Endothelial cell of umbilical vein (primary cell): ENCODE data around the gene DRC1. TPM values are rescaled to one million over a fixed set of nuclear protein-coding genes. Genes with fewer than 3 reads are reported as not detected.

Source experiments
- BruUV-seq: library from RNA; stranded (reverse); fragments of 400-500 nt; replicated peaks from 2 replicates; lab custom pipeline; 2021; lab: Mats Ljungman, UMichigan
- CTCF ChIA-PET: fragments of 300-600, 350-600 bp; sonication (Branson Sonifier 250); formaldehyde crosslinking; loops from one replicate; lab custom pipeline; 2021; ENCODE audit warnings: antibody characterized with exemption, inconsistent platforms; lab: Charles Lee
- POLR2A ChIA-PET: fragments of 300-600, 350-600 bp; sonication (Branson Sonifier 250); formaldehyde crosslinking; loops from one replicate; lab custom pipeline; 2021; ENCODE audit warnings: antibody characterized with exemption, inconsistent platforms; lab: Charles Lee
- DNase-seq: peaks from one replicate; pipeline ENCODE4 v3.0.0-alpha.2; 2011; ENCODE audit warnings: low read depth, low spot score
- FAIRE-seq: peaks from 2 replicates; lab custom pipeline; 2011; peaks lifted over from hg19 to GRCh38; lab: Jason Lieb, UNC
- H2AFZ ChIP-seq: 2 replicates; pipeline ENCODE4 v1.6.0; 2012; ENCODE audit warnings: low read depth, low read length, control low read depth, inconsistent platforms
- H3K27ac ChIP-seq: 2 replicates; pipeline ENCODE4 v1.5.1; 2011; ENCODE audit warnings: low read depth, mild to moderate bottlenecking, control low read depth, low read length, moderate library complexity; ENCODE audit not compliant: insufficient read depth
- H3K27me3 ChIP-seq, 2 experiments: 2 replicates each; pipeline versions ENCODE4 v1.6.0 to v1.6.1; 2011; ENCODE audit warnings: low read length in 2 of 2, mixed read lengths in 1 of 2; ENCODE audit not compliant: control insufficient read depth in 2 of 2, insufficient read depth in 2 of 2
- H3K36me3 ChIP-seq, 2 experiments: 2 replicates in 1 of 2; 3 replicates in 1 of 2; pipeline ENCODE4 v1.5.1; 2011; ENCODE audit warnings: low read length in 2 of 2, mild to moderate bottlenecking in 1 of 2, moderate library complexity in 1 of 2; ENCODE audit not compliant: control insufficient read depth in 2 of 2, insufficient read depth in 2 of 2; ENCODE audit errors: extremely low read depth in 1 of 2
- H3K4me1 ChIP-seq: 3 replicates; pipeline ENCODE4 v1.5.1; 2011; ENCODE audit warnings: mild to moderate bottlenecking, low read length; ENCODE audit not compliant: control insufficient read depth, insufficient read depth; ENCODE audit errors: extremely low read depth
- H3K4me2 ChIP-seq: 2 replicates; pipeline ENCODE4 v1.6.1; 2011; ENCODE audit warnings: low read length, control low read depth, mixed read lengths; ENCODE audit not compliant: insufficient read depth
- H3K4me3 ChIP-seq, 3 experiments: fragments of 200-600 bp in 1 of 3; sonication (generic), shearing (Covaris generic) in 1 of 3; replicated peaks in 1 of 3; 2 replicates each; pipeline ENCODE4 v1.5.1; 2011 to 2016; ENCODE audit warnings: control low read depth in 3 of 3, low read length in 3 of 3, mild to moderate bottlenecking in 2 of 3, inconsistent platforms in 1 of 3, low read depth in 1 of 3, moderate library complexity in 1 of 3; ENCODE audit not compliant: insufficient read depth in 1 of 3
- H3K79me2 ChIP-seq: 2 replicates; pipeline ENCODE4 v1.6.0; 2012; ENCODE audit warnings: low read length, inconsistent platforms; ENCODE audit not compliant: control insufficient read depth, insufficient read depth
- H3K9ac ChIP-seq: replicated peaks from 2 replicates; pipeline ENCODE3; 2011; ENCODE audit warnings: low read length, control low read depth; ENCODE audit not compliant: insufficient read depth; ENCODE audit errors: extremely low read depth
- H3K9me1 ChIP-seq: replicated peaks from 3 replicates; pipeline ENCODE4 v1.6.0; 2011; ENCODE audit warnings: mild to moderate bottlenecking, low read length; ENCODE audit not compliant: control insufficient read depth, insufficient read depth; ENCODE audit errors: extremely low read depth
- H3K9me3 ChIP-seq: replicated peaks from 2 replicates; pipeline ENCODE4 v1.5.1; 2012; ENCODE audit warnings: low read length, inconsistent platforms; ENCODE audit not compliant: control insufficient read depth, insufficient read depth
- H4K20me1 ChIP-seq: replicated peaks from 2 replicates; pipeline ENCODE3; 2011; ENCODE audit warnings: mild to moderate bottlenecking, low read length; ENCODE audit not compliant: control insufficient read depth, insufficient read depth; ENCODE audit errors: extremely low read depth
- FOS ChIP-seq: IDR thresholded peaks from 2 replicates; pipeline ENCODE4 v1.6.1; 2011; ENCODE audit warnings: mild to moderate bottlenecking, low read length, moderate library complexity, borderline replicate concordance; ENCODE audit not compliant: insufficient read depth
- GATA2 ChIP-seq: IDR thresholded peaks from 2 replicates; pipeline ENCODE4 v1.7.0; 2011; ENCODE audit warnings: low read depth, mild to moderate bottlenecking, moderate library complexity, mixed read lengths, low read length; ENCODE audit not compliant: insufficient read length, insufficient read depth
- MYC ChIP-seq: IDR thresholded peaks from one replicate; pipeline ENCODE4 v1.6.1; 2011; ENCODE audit warnings: mild to moderate bottlenecking, low read depth, low read length
- POLR2A ChIP-seq: IDR thresholded peaks from 2 replicates; pipeline ENCODE4 v1.6.1; 2012; ENCODE audit warnings: low read depth, mild to moderate bottlenecking, control low read depth, low read length
- POLR2AphosphoS5 ChIP-seq: IDR thresholded peaks from 2 replicates; pipeline ENCODE4 v1.6.1; 2012; ENCODE audit warnings: low read depth, mild to moderate bottlenecking, control low read depth, low read length, moderate library complexity; ENCODE audit not compliant: insufficient read depth
- dilution Hi-C: fragments of 300-500 bp; cut with MboI; formaldehyde crosslinking; loops from one replicate; pipeline ENCODE4 v1.15.0; 2019; ENCODE audit warnings: low sequenced_read_pairs; ENCODE audit not compliant: extremely low pct_ligation_motif_present
- intact Hi-C: fragments of 100-400 bp; cut with micrococcal nuclease; formaldehyde crosslinking; loops from one replicate; pipeline ENCODE4 v1.10.0; 2022
- polyA plus RNA-seq, 4 experiments: library from polyadenylated mRNA; depleted of rRNA in 3 of 4; stranded (reverse) in 3 of 4; unstranded in 1 of 4; fragments of >200 nt; gene quantifications; 2 replicates each; pipeline versions ENCODE4 v1.2.1 to v1.2.3, GENCODE V29; 2011 to 2012; ENCODE audit warnings: missing spikeins in 1 of 4
- total RNA-seq: library from RNA; stranded (reverse); gene quantifications from 2 replicates; pipeline ENCODE4 v1.2.3, GENCODE V29; 2021
- TF ChIP-seq, protein P1 (sequence below), 2 donors: IDR thresholded peaks; 1 replicate in 1 of 2; 2 replicates in 1 of 2; pipeline ENCODE4 v1.5.1; 2011; ENCODE audit warnings: low read length in 2 of 2, mild to moderate bottlenecking in 2 of 2, moderate library complexity in 2 of 2, control low read depth in 1 of 2, inconsistent platforms in 1 of 2, low read depth in 1 of 2; ENCODE audit not compliant: insufficient read depth in 1 of 2; ENCODE audit errors: extremely low read depth in 1 of 2
- TF ChIP-seq, protein P2 (sequence below): IDR thresholded peaks from 2 replicates; pipeline ENCODE4 v1.6.1; 2011; ENCODE audit not compliant: insufficient read depth, insufficient read length

DRC1 gene
- total and polyA plus RNA-seq, 2 donors (not counting 3 experiments of a cell fraction or from before 2014, with no cell fraction given) = 0.44 TPM; not detected in 1

DNA sequence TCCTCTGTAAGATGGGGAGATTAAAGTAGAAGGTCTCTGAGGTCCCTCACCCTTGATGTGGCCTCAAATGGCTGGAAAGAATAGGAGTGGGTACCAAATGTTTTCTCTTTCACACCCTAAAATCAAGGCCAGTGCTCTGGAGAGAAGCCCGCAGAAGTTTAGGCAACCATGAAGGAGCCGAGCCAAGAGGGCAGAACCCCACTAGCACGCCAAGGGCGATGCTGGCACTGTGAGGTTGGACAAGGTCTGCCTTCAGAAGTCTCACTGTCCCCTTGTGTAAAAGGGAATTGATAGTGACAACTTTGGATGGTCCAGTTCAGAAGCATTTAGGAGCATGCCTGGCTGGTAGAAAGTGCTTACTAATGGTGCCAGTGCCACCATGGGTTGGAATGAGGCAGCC, 92.5 kb downstream of the DRC1 start:
- BruUV-seq = no TSS peak
- FAIRE-seq = no peak
- H3K79me2 ChIP-seq = no peaks in the 10 kb centered on the region

More for the DNA sequence above, 92.5 kb downstream of the DRC1 start:
- H3K4me3 ChIP-seq = no peak overlapping the region
- no peak overlapping the region for H3K27ac ChIP-seq
- intact Hi-C loops = no loop called here
- no peaks in the 10 kb centered on the region for H3K9me3 ChIP-seq
- POLR2A ChIA-PET = no interaction called here
- H2AFZ ChIP-seq = no peak overlapping the region
- TF ChIP-seq POLR2AphosphoS5 (no peak), GATA2 (no peak), FOS (no peak), MYC (no peak), POLR2A (no peak)
- TF ChIP-seq, protein P1, sequence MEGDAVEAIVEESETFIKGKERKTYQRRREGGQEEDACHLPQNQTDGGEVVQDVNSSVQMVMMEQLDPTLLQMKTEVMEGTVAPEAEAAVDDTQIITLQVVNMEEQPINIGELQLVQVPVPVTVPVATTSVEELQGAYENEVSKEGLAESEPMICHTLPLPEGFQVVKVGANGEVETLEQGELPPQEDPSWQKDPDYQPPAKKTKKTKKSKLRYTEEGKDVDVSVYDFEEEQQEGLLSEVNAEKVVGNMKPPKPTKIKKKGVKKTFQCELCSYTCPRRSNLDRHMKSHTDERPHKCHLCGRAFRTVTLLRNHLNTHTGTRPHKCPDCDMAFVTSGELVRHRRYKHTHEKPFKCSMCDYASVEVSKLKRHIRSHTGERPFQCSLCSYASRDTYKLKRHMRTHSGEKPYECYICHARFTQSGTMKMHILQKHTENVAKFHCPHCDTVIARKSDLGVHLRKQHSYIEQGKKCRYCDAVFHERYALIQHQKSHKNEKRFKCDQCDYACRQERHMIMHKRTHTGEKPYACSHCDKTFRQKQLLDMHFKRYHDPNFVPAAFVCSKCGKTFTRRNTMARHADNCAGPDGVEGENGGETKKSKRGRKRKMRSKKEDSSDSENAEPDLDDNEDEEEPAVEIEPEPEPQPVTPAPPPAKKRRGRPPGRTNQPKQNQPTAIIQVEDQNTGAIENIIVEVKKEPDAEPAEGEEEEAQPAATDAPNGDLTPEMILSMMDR (IDR thresholded peaks at IDR 0.05; ENCODE audit: extremely low read depth in 1 of 2, insufficient read depth in 1 of 2, low read depth in 1 of 2, low read length in 2 of 2) = no peak
- TF ChIP-seq, protein P2, sequence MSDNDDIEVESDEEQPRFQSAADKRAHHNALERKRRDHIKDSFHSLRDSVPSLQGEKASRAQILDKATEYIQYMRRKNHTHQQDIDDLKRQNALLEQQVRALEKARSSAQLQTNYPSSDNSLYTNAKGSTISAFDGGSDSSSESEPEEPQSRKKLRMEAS = no peak
- no peaks in the 10 kb centered on the region for H3K27me3 ChIP-seq
- peaks cover 44% of the 10 kb centered on the region for H3K4me1 ChIP-seq
- H4K20me1 ChIP-seq = no peaks in the 10 kb centered on the region
- no peak for DNase-seq
- no peak overlapping the region for H3K4me2 ChIP-seq
- no peak overlapping the region for H3K9ac ChIP-seq
- H3K36me3 ChIP-seq = no peaks in the 10 kb centered on the region
- no peaks in the 10 kb centered on the region for H3K9me1 ChIP-seq
- CTCF ChIA-PET = no interaction called here
- dilution Hi-C loops = no loop called here
